GM12878 (cell line): ENCODE data around the gene CREB3L1. TPM values are rescaled to one million over a fixed set of nuclear protein-coding genes. Genes with fewer than 3 reads are reported as not detected.

ENCODE experiments used
- ATAC-seq: fragments of 200-7000 bp; cut with Tn5 transposase; 3 replicates; pipeline ENCODE4 v1.9.1; 2020; ENCODE audit warnings: mild to moderate bottlenecking, moderate library complexity
- BruUV-seq: library from RNA; stranded (reverse); fragments of 400-500 nt; replicated peaks from 2 replicates; lab custom pipeline; 2021; lab: Mats Ljungman, UMichigan
- CTCF ChIA-PET: fragments of 300-600 bp; sonication (Branson Sonifier 250); formaldehyde crosslinking; extraction: SDS; loops from one replicate; lab custom pipeline; 2021; ENCODE audit warnings: inconsistent platforms; lab: Yijun Ruan, JAX
- POLR2A ChIA-PET: fragments of 350-600 bp; formaldehyde crosslinking; extraction: SDS; loops from one replicate; lab custom pipeline; 2021; ENCODE audit warnings: inconsistent platforms; lab: Charles Lee
- RAD21 ChIA-PET: fragments of 300-600 bp; sonication (Branson Sonifier 250); formaldehyde crosslinking; loops from one replicate; lab custom pipeline; 2023; ENCODE audit warnings: antibody characterized with exemption; ENCODE audit not compliant: unreplicated experiment; lab: Charles Lee
- SMC1A ChIA-PET: fragments of 300-600 bp; sonication (Branson Sonifier 250); formaldehyde crosslinking; loops from one replicate; lab custom pipeline; 2023; ENCODE audit not compliant: unreplicated experiment, uncharacterized antibody; lab: Charles Lee
- DNase-seq: peaks from one replicate; pipeline ENCODE4 v3.0.0-alpha.2; 2011; ENCODE audit warnings: low read depth, low spot score
- FAIRE-seq: peaks from 3 replicates; lab custom pipeline; 2011; peaks lifted over from hg19 to GRCh38; lab: Jason Lieb, UNC
- H2AFZ ChIP-seq: 2 replicates; pipeline ENCODE4 v1.6.0; 2011; ENCODE audit warnings: low read depth, low read length, control low read depth; ENCODE audit not compliant: control insufficient read depth
- H3K27ac ChIP-seq: 2 replicates; pipeline ENCODE4 v1.5.1; 2011; ENCODE audit warnings: control low read depth; ENCODE audit not compliant: control insufficient read depth, insufficient read depth
- H3K27me3 ChIP-seq, 2 experiments: replicated peaks in 1 of 2; 2 replicates each; pipeline versions ENCODE4 v1.6.0 to v1.6.1; 2011; ENCODE audit warnings: low read length in 1 of 2; ENCODE audit not compliant: control insufficient read depth in 2 of 2, insufficient read depth in 2 of 2
- H3K36me3 ChIP-seq, 2 experiments: 2 replicates each; pipeline ENCODE4 v1.5.1; 2011; ENCODE audit warnings: low read length in 1 of 2; ENCODE audit not compliant: control insufficient read depth in 2 of 2, insufficient read depth in 2 of 2
- H3K4me1 ChIP-seq: 2 replicates; pipeline ENCODE4 v1.6.1; 2011; ENCODE audit warnings: mild to moderate bottlenecking, low read length, moderate library complexity, mixed read lengths; ENCODE audit not compliant: control insufficient read depth, insufficient read depth
- H3K4me2 ChIP-seq: 2 replicates; pipeline ENCODE4 v1.6.0; 2011; ENCODE audit warnings: control low read depth; ENCODE audit not compliant: control insufficient read depth, insufficient read depth
- H3K4me3 ChIP-seq: fragments of 200-600 bp; sonication (generic); 2 replicates; pipeline ENCODE4 v1.5.1; 2016
- H3K79me2 ChIP-seq: 2 replicates; pipeline ENCODE4 v1.6.0; 2011; ENCODE audit warnings: low read length; ENCODE audit not compliant: control insufficient read depth, insufficient read depth
- H3K9ac ChIP-seq: 2 replicates; pipeline ENCODE4 v1.8.0; 2011; ENCODE audit warnings: low read length, control low read depth, mixed read lengths; ENCODE audit not compliant: control insufficient read depth, insufficient read depth
- H3K9me3 ChIP-seq: replicated peaks from 3 replicates; pipeline ENCODE4 v1.5.1; 2011; ENCODE audit warnings: mild to moderate bottlenecking, low read length; ENCODE audit not compliant: control insufficient read depth, insufficient read depth
- H4K20me1 ChIP-seq: 2 replicates; pipeline ENCODE4 v1.6.0; 2011; ENCODE audit not compliant: control insufficient read depth, insufficient read depth
- CEBPB ChIP-seq, 2 experiments: fragments of 150-350 bp in 1 of 2; IDR thresholded peaks; 2 replicates each; pipeline ENCODE4 v1.6.1; 2012 to 2014; ENCODE audit warnings: low read depth in 2 of 2, low read length in 2 of 2, borderline replicate concordance in 1 of 2, inconsistent platforms in 1 of 2
- EED ChIP-seq: sonication (generic); IDR thresholded peaks from 2 replicates; pipeline ENCODE4 v1.6.1; 2016; ENCODE audit warnings: antibody characterized with exemption, low read depth
- IKZF2 ChIP-seq, 2 experiments: fragments of 450-650 bp; IDR thresholded peaks; 2 replicates each; pipeline ENCODE4 v1.6.1; 2017; ENCODE audit warnings: mild to moderate bottlenecking in 2 of 2, moderate library complexity in 2 of 2
- NFYB ChIP-seq: IDR thresholded peaks from 2 replicates; pipeline ENCODE4 v1.6.1; 2011; ENCODE audit warnings: low read depth, mild to moderate bottlenecking, low read length, improper control_type of control experiment, moderate library complexity; ENCODE audit not compliant: insufficient read depth
- PAX5 ChIP-seq: IDR thresholded peaks from 2 replicates; pipeline ENCODE4 v1.6.1; 2011; ENCODE audit warnings: low read depth, low read length, borderline replicate concordance
- WGBS: methylation state at CpG from one replicate; pipeline ENCODE4 v1.1.6; 2016; ENCODE audit warnings: low lambda C conversion rate; ENCODE audit not compliant: insufficient replicate concordance, insufficient coverage; ENCODE audit errors: missing lambda C conversion rate; 5-methylcytosine and 5-hydroxymethylcytosine counted together
- in situ Hi-C: fragments of 300-500 bp; cut with MboI; formaldehyde crosslinking; loops from 9 replicates; pipeline ENCODE4 v1.14.3; 2018; ENCODE audit warnings: mixed read lengths
- intact Hi-C: fragments of 100-400 bp; cut with micrococcal nuclease; formaldehyde crosslinking; loops from one replicate; pipeline ENCODE4 v1.14.2; 2022; ENCODE audit not compliant: unreplicated experiment
- polyA plus RNA-seq, 11 experiments: library from polyadenylated mRNA; depleted of rRNA in 4 of 11; unstranded in 6 of 11; stranded (reverse) in 5 of 11; fragments of >200 nt; fragmentation: Nextera tagmentation in 4 of 11; fragmentation: Illumina TruSeq in 1 of 11; extraction: Ambion mirVana in 4 of 11; extraction: Trizol in 1 of 11; gene quantifications; 1 replicate in 1 of 11; 2 replicates in 10 of 11; pipeline versions ENCODE4 v1.2.1 to v1.2.3, GENCODE V29; 2011 to 2016; ENCODE audit warnings: inconsistent platforms in 2 of 11, missing spikeins in 2 of 11, low read depth in 1 of 11
- total RNA-seq, 4 experiments: library from RNA; depleted of rRNA in 3 of 4; stranded (reverse); fragments of >200 nt in 3 of 4; fragmentation: Illumina TruSeq in 1 of 4; extraction: Trizol in 1 of 4; gene quantifications; 2 replicates each; pipeline versions ENCODE4 v1.2.1 to v1.2.3, GENCODE V29; 2013 to 2021

CREB3L1 gene
- total and polyA plus RNA-seq, 10 of the 15 experiments (the other 5 are each of a cell fraction or from before 2014, with no cell fraction given): 0.03 to 1.4 (median 0.22) TPM

DNA sequence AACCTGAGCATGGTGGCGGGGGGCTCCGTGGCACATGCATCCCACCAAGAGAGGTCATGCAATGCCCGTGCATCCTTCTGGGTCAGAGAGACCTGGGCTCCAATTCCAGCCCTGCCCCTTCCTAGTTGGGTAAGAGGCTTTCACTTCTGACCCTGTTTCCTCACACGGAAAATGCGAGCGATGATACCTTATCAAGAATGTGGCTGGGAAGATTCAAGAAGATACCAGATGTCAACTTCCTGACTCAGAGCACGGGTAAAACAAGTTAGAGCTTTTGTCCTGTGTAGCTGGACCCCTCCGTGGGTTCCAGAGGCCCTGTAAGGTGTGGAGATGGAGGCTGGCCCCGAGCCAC, 61.1 kb downstream of the CREB3L1 start (continued):
- TF ChIP-seq CEBPB (IDR thresholded peaks at IDR 0.05; ENCODE audit: borderline replicate concordance in 1 of 2, low read depth in 2 of 2, low read length in 2 of 2): no peak
- no peak for TF ChIP-seq IKZF2 (IDR thresholded peaks at IDR 0.05)
- no peak for TF ChIP-seq EED
- no peak for TF ChIP-seq PAX5

DNA sequence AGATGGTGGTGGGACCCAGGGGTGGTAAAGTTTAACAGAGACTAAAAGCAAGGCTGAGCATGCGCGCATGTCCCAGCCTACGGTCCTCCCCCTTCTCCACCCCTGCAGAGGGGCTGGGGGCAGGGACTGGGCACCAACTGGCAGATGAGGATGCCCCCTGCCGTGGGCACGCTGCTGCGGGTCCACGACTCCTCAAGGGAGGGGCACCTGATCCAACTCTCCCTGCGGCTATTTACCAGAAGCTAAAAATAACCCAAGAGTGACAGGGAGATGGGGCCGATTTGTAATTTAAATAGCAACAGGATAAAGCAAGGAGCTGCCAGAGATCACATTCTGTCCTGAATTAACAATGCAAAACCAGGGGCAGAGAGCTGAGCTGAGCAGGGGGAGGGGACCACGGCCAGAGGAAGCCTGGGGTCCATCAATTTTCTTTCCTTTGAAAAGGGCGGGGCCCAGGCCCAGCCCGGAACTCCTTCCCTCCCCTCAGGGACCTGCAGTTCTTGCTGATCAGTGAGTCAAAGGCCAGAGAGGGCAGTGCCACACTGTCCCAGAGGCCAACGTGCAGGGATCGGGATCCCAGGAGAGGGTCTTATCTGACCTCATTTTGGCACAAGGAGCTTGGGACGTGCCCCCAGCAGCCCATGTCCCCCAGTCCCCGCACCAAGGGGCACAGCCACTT, 61.7 kb downstream of the CREB3L1 start:
- no peak overlapping the region for H3K4me3 ChIP-seq
- H3K4me1 ChIP-seq: no peaks in the 10 kb centered on the region
- ATAC-seq (no peak), FAIRE-seq (no peak), DNase-seq (no peak)
- WGBS: 26% methylated on average over 16 of the region's 16 CpGs
- peaks cover under 1 to 7% of the 10 kb centered on the region in 2 experiments for H3K27me3 ChIP-seq
- no peaks in the 10 kb centered on the region for H4K20me1 ChIP-seq
- no peak overlapping the region for H2AFZ ChIP-seq
- ChIA-PET CTCF (interaction anchor here (1.1 to 1.2 kb wide), 2 partner anchors 10 to 29 kb away, joined by 3 read pairs; no protein-coding TSS in a partner anchor), POLR2A (interaction anchor here (0.6 kb wide), 1 partner anchor 95 kb away, joined by 3 read pairs; no protein-coding TSS in a partner anchor), SMC1A (no interaction called here), RAD21 (no interaction called here)
- H3K36me3 ChIP-seq: no peaks in the 10 kb centered on the region
- H3K9ac ChIP-seq: no peak overlapping the region
- BruUV-seq: no TSS peak
- no peaks in the 10 kb centered on the region for H3K79me2 ChIP-seq
- no peak for TF ChIP-seq NFYB
- in situ Hi-C loops: no loop called here
- no peak overlapping the region for H3K27ac ChIP-seq
- H3K4me2 ChIP-seq: no peak overlapping the region
- intact Hi-C loops: no loop called here
- no peaks in the 10 kb centered on the region for H3K9me3 ChIP-seq
